CD4-positive, CD25-positive, alpha-beta regulatory T cell (primary cell): ENCODE measurements around the gene CBX4. TPM values are rescaled to one million over a fixed set of nuclear protein-coding genes. Genes with fewer than 3 reads are reported as not detected.

Experiments
- ATAC-seq, 2 donors: fragments of 150-1000 bp; cut with Tn5 transposase; one replicate each; pipeline ENCODE4 v1.10.0; 2021; ENCODE audit warnings: low read depth in 2 of 2, moderate number of reproducible peaks in 2 of 2, moderate library complexity in 1 of 2
- DNase-seq, 3 donors: peaks; one replicate each; pipeline versions ENCODE4 v3.0.0 to v3.0.0-alpha.2; 2012 to 2022; ENCODE audit warnings: mixed read lengths in 1 of 3
- H3K27ac ChIP-seq: one replicate; pipeline ENCODE4 v1.7.0; 2013; ENCODE audit warnings: mild to moderate bottlenecking, low read length; ENCODE audit not compliant: insufficient read depth, poor library complexity, severe bottlenecking
- H3K27me3 ChIP-seq: one replicate; pipeline ENCODE4 v1.7.0; 2013; ENCODE audit warnings: low read length; ENCODE audit not compliant: control insufficient read depth, insufficient read depth
- H3K36me3 ChIP-seq: one replicate; pipeline ENCODE4 v1.7.0; 2013; ENCODE audit warnings: mild to moderate bottlenecking, low read length, moderate library complexity; ENCODE audit not compliant: control insufficient read depth, insufficient read depth
- H3K4me1 ChIP-seq: 2 replicates; pipeline ENCODE4 v1.7.0; 2013; ENCODE audit warnings: mild to moderate bottlenecking, low read length; ENCODE audit not compliant: insufficient read depth, control insufficient read depth, poor library complexity, severe bottlenecking
- H3K4me3 ChIP-seq: one replicate; pipeline ENCODE4 v1.7.0; 2013; ENCODE audit warnings: low read depth, mild to moderate bottlenecking, low read length, moderate library complexity
- H3K9me3 ChIP-seq, 2 experiments: 1 replicate in 1 of 2; 2 replicates in 1 of 2; pipeline ENCODE4 v1.7.0; 2013; ENCODE audit warnings: low read length in 2 of 2, mild to moderate bottlenecking in 1 of 2, moderate library complexity in 1 of 2; ENCODE audit not compliant: control insufficient read depth in 2 of 2
- H3K27ac Mint-ChIP-seq, 3 donors: one replicate each; pipeline ENCODE4 v1.8.0; 2020 to 2022; ENCODE audit warnings: mild to moderate bottlenecking in 3 of 3, mixed read lengths in 3 of 3, moderate library complexity in 2 of 3
- H3K27me3 Mint-ChIP-seq: one replicate; pipeline ENCODE4 v1.8.0; 2022; ENCODE audit warnings: mild to moderate bottlenecking, mixed read lengths
- H3K36me3 Mint-ChIP-seq: one replicate; pipeline ENCODE4 v1.8.0; 2020; ENCODE audit warnings: mixed read lengths
- H3K4me1 Mint-ChIP-seq, 4 donors: one replicate each; pipeline ENCODE4 v1.8.0; 2020 to 2022; ENCODE audit warnings: mixed read lengths in 4 of 4, mild to moderate bottlenecking in 1 of 4
- H3K4me3 Mint-ChIP-seq, 4 donors: one replicate each; pipeline ENCODE4 v1.8.0; 2020 to 2022; ENCODE audit warnings: mild to moderate bottlenecking in 4 of 4, mixed read lengths in 4 of 4, moderate library complexity in 3 of 4
- H3K9me3 Mint-ChIP-seq, 7 donors: one replicate each; pipeline ENCODE4 v1.8.0; 2020 to 2022; ENCODE audit warnings: mixed read lengths in 7 of 7, mild to moderate bottlenecking in 3 of 7, moderate library complexity in 2 of 7
- polyA plus RNA-seq, 4 donors: library from polyadenylated mRNA; unstranded; fragments of 300-500 nt; fragmentation: Illumina TruSeq; gene quantifications; one replicate each; pipeline ENCODE4 v1.2.3, GENCODE V29; 2021
- total RNA-seq: library from RNA; stranded (reverse); gene quantifications from one replicate; pipeline ENCODE4 v1.2.3, GENCODE V29; 2022

The CBX4 gene
- total and polyA plus RNA-seq, 5 donors from 2014 or later: 2.9 to 137 (median 5.9) TPM

GRCh38 chr17:79874329-79874981 lies 35.2 kb upstream of the CBX4 start:
- H3K27me3 Mint-ChIP-seq: peaks cover 21% of the 10 kb centered on the region
- no peaks in the 10 kb centered on the region for H3K9me3 Mint-ChIP-seq

GRCh38 chr17:79873583-79873982 lies 34.3 kb upstream of the CBX4 start:
- H3K4me3 ChIP-seq: no peak overlapping the region
- Mint-ChIP-seq H3K36me3 (no peaks in the 10 kb centered on the region), H3K4me3 (no peak overlapping the region), H3K4me1 (peaks cover 4 to 7% (median 6%) of the 10 kb centered on the region in 4 donors), H3K9me3 (no peaks in the 10 kb centered on the region), H3K27ac (no peak overlapping the region), H3K27me3 (peaks cover 20% of the 10 kb centered on the region)
- ATAC-seq: no peak
- no peaks in the 10 kb centered on the region for H3K9me3 ChIP-seq
- DNase-seq: no peak
- no peaks in the 10 kb centered on the region for H3K4me1 ChIP-seq
- H3K27me3 ChIP-seq: no peaks in the 10 kb centered on the region
- no peaks in the 10 kb centered on the region for H3K36me3 ChIP-seq
- no peak overlapping the region for H3K27ac ChIP-seq

More at GRCh38 chr17:79874329-79874981, 35.2 kb upstream of the CBX4 start:
- no peaks in the 10 kb centered on the region for H3K36me3 Mint-ChIP-seq
- H3K27ac Mint-ChIP-seq: peak overlapping the region in 1 of 3 donors; percentile 34
- H3K36me3 ChIP-seq: no peaks in the 10 kb centered on the region
- no peaks in the 10 kb centered on the region for H3K4me1 ChIP-seq
- H3K27ac ChIP-seq: no peak overlapping the region
- ATAC-seq (peak; percentile 43 to 72), DNase-seq (peak; percentile 9 to 68 (median 33))
- H3K4me3 ChIP-seq: no peak overlapping the region
- peak overlapping the region in 1 of 4 donors; percentile 0 for H3K4me3 Mint-ChIP-seq
- no peaks in the 10 kb centered on the region for H3K9me3 ChIP-seq
- H3K27me3 ChIP-seq: peaks cover 3% of the 10 kb centered on the region
- peaks cover 4 to 7% (median 6%) of the 10 kb centered on the region in 4 donors for H3K4me1 Mint-ChIP-seq

GRCh38 chr17:79872762-79873161 lies 33.5 kb upstream of the CBX4 start:
- no peaks in the 10 kb centered on the region for H3K9me3 ChIP-seq
- peak in 1 of 3 donors; percentile 35 for DNase-seq
- H3K36me3 ChIP-seq: no peaks in the 10 kb centered on the region
- Mint-ChIP-seq H3K4me3 (no peak overlapping the region), H3K27ac (no peak overlapping the region), H3K27me3 (peaks cover 17% of the 10 kb centered on the region), H3K36me3 (no peaks in the 10 kb centered on the region), H3K4me1 (peaks cover 4 to 7% (median 6%) of the 10 kb centered on the region in 4 donors), H3K9me3 (no peaks in the 10 kb centered on the region)
- no peaks in the 10 kb centered on the region for H3K4me1 ChIP-seq
- H3K27me3 ChIP-seq: no peaks in the 10 kb centered on the region
- H3K4me3 ChIP-seq: no peak overlapping the region
- no peak overlapping the region for H3K27ac ChIP-seq
- ATAC-seq: no peak

- H3K27ac Mint-ChIP-seq: no peak overlapping the region
- peaks cover 21% of the 10 kb centered on the region for H3K27me3 Mint-ChIP-seq
- ATAC-seq: no peak
- Histone ChIP-seq H3K4me3 (no peak overlapping the region), H3K36me3 (no peaks in the 10 kb centered on the region), H3K9me3 (no peaks in the 10 kb centered on the region), H3K27ac (no peak overlapping the region), H3K4me1 (peaks cover 4% of the 10 kb centered on the region), H3K27me3 (no peaks in the 10 kb centered on the region)
- H3K9me3 Mint-ChIP-seq: no peaks in the 10 kb centered on the region
- peaks cover 4 to 17% (median 6%) of the 10 kb centered on the region in 4 donors for H3K4me1 Mint-ChIP-seq
- no peak overlapping the region for H3K4me3 Mint-ChIP-seq
- H3K36me3 Mint-ChIP-seq: no peaks in the 10 kb centered on the region
- no peak for DNase-seq
These were observed 31.9 kb upstream of the CBX4 start for GRCh38 chr17:79871131-79871530.

DNA sequence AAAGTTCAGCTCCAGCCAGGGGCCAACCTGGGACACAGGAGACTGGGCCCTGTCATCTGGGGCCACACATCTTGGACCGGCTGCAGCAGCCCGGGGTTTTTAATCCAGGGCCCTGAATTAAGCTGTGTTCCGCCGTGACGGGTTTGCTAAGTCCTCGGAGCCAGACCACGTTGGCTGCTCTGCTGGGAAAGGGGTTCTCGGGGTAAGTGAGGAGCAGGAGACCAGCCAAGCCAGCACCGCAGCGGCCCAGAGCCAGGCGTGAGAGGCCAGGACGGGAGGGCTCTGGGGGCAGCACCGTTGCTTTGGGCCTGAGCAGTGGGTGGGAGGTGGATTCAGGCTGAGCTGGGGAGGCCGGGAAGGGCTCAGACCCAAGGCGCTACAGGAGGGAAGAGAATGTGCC lies 31.3 kb upstream of the CBX4 start:
- no peak for ATAC-seq
- no peak overlapping the region for H3K4me3 Mint-ChIP-seq
- Histone ChIP-seq H3K36me3 (no peaks in the 10 kb centered on the region), H3K27ac (no peak overlapping the region), H3K4me3 (no peak overlapping the region), H3K4me1 (peaks cover 4% of the 10 kb centered on the region), H3K27me3 (no peaks in the 10 kb centered on the region), H3K9me3 (no peaks in the 10 kb centered on the region)
- peak overlapping the region in 1 of 3 donors; percentile 85 for H3K27ac Mint-ChIP-seq
- no peaks in the 10 kb centered on the region for H3K9me3 Mint-ChIP-seq
- H3K4me1 Mint-ChIP-seq: peaks cover 4 to 18% (median 6%) of the 10 kb centered on the region in 4 donors
- no peak for DNase-seq
- H3K27me3 Mint-ChIP-seq: peaks cover 21% of the 10 kb centered on the region
- no peaks in the 10 kb centered on the region for H3K36me3 Mint-ChIP-seq

GRCh38 chr17:79866791-79867518 lies 27.7 kb upstream of the CBX4 start:
- H3K27ac Mint-ChIP-seq: peak overlapping the region in 2 of 3 donors; percentile 78 to 79
- Histone ChIP-seq H3K4me1 (peaks cover 4% of the 10 kb centered on the region), H3K4me3 (no peak overlapping the region), H3K36me3 (no peaks in the 10 kb centered on the region), H3K9me3 (no peaks in the 10 kb centered on the region), H3K27ac (no peak overlapping the region), H3K27me3 (no peaks in the 10 kb centered on the region)
- peak overlapping the region in 2 of 4 donors; percentile 41 to 71 for H3K4me3 Mint-ChIP-seq
- no peaks in the 10 kb centered on the region for H3K9me3 Mint-ChIP-seq
- peak in 2 of 3 donors; percentile 20 to 60 for DNase-seq
- H3K4me1 Mint-ChIP-seq: peaks cover 0 to 15% (median 0%) of the 10 kb centered on the region in 4 donors
- H3K27me3 Mint-ChIP-seq: peaks cover 23% of the 10 kb centered on the region
- H3K36me3 Mint-ChIP-seq: no peaks in the 10 kb centered on the region
- ATAC-seq: peak in 1 of 2 donors; percentile 43

- Histone ChIP-seq H3K27me3 (no peaks in the 10 kb centered on the region), H3K4me3 (no peak overlapping the region), H3K4me1 (peaks cover 4% of the 10 kb centered on the region), H3K9me3 (no peaks in the 10 kb centered on the region), H3K27ac (no peak overlapping the region), H3K36me3 (no peaks in the 10 kb centered on the region)
- Mint-ChIP-seq H3K4me3 (no peak overlapping the region), H3K27me3 (peaks cover 25% of the 10 kb centered on the region), H3K36me3 (no peaks in the 10 kb centered on the region), H3K27ac (no peak overlapping the region), H3K9me3 (no peaks in the 10 kb centered on the region), H3K4me1 (peaks cover 0 to 15% (median 0%) of the 10 kb centered on the region in 4 donors)
- ATAC-seq (no peak), DNase-seq (peak in 1 of 3 donors; percentile 15)
These were observed 26.3 kb upstream of the CBX4 start for GRCh38 chr17:79865351-79866210.
